ENCODE measurements around the gene GATA5.
"Not testable (repeated sequence)": the region's sequence is repeated elsewhere in the genome, so short reads cannot be mapped to it uniquely, and the experiment has no call there.

Gene GATA5

DNA sequence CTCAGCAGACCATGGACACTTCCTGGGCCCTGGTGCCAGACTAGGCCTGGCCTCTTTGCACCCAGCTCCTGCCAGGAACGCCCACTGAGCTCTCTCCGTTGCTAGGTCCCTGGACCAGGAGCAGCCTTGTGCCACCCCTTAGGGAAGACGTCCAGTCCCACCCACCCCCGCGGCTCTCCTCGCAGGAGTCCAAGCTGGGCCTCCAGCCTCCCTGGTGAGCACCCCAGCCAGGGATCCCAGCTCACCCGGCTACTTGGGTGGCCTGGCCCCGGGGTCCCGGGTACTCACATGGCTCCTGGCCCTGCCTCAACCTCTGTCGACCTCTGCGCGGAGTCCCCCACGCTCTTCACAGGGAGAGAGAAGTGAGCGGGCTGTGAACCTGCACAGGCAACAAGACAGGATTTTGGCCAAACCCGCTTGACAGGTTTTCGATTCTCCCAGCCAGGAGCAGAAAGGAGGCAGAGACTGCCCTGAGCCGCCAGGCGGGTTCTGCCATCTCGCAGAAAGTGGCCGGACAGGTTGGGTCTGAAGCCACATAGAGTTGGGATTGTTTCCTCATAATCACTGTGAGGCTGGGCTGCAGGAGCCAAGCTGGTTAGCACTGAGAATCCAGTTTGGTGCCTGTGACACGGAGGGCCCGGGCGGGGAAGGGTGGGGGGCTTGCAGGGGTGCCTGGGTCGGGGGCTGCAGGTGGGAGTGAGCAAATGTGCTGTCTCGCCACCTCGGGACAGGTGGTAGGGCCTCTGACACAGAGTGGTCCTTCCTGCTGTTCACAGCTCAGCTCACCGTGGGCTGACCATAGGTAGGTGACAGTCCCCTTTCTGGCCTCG lies 48.4 kb downstream of the GATA5 start, which contains the start of gene RBBP8NL:
Gene RBBP8NL, minus strand, starts transcription at position 368 of the 830 bp plus-strand sequence. CDS start 7,892 bp downstream, outside the sequence.
- no peak for DNase-seq

- no peak for DNase-seq
Measured at GRCh38 chr20:62426699-62427131, 49.1 kb downstream of the GATA5 start.

DNA sequence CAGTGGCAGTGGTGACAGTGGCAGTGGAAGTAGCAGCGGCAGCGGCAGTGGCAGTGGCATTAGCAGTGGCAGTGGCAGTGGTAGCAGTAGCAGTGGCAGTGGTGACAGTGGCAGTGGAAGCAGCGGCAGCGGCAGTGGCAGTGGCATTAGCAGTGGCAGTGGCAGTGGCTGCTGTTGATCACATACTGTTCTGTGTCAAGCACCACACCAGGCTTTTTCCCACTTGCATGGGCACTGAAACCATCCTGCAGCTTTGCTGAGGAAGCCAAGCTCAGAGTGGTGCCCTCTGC lies 49.8 kb downstream of the GATA5 start:
- DNase-seq = not testable (repeated sequence)

GRCh38 chr20:62425281-62426058 lies 50.3 kb downstream of the GATA5 start:
- no peak for DNase-seq

DNA sequence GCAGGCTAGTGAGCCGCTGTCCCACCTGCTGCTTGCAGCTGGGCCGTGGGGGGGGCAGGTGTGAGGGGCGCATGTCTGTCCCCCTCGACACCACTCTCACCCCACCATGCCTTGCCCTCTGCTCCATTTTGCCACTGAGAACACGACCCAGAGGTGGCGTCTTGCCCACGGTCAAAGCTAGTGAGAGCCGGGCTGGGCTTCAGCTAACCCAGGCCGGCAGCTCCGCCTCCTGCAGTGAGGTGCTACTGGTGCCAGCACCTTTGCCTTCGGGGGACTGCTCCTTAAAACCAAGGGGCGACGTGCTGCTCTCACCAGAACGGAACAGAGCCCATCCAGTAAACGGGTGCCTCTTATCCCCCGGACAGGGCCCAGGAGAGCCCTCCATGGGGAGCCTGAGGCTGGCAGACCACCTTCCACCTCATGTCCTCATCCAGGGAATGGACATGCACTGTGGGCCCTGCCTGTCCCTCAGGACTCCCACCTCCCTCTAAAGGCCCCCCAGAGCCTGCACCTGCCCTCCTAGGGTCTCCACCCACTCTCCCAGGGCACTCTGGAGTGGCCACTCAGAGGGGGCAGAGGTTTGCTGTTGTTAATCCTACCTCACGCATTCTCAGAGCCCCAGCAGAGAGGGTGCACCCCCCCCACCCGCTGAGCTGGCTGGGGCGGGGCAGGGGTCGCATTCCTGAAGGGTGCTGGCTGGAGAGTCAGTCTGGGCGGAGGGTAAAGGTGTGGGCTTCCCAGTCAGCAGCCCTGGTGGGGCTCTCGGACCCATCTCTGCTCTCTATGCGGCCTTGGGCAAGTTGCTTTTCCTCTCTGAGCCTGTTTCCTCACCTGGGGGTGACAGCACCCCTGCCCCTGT lies 51.3 kb downstream of the GATA5 start:
- DNase-seq = no peak

- no peak for DNase-seq
Measured at GRCh38 chr20:62423326-62423706, 52.5 kb downstream of the GATA5 start.

DNA sequence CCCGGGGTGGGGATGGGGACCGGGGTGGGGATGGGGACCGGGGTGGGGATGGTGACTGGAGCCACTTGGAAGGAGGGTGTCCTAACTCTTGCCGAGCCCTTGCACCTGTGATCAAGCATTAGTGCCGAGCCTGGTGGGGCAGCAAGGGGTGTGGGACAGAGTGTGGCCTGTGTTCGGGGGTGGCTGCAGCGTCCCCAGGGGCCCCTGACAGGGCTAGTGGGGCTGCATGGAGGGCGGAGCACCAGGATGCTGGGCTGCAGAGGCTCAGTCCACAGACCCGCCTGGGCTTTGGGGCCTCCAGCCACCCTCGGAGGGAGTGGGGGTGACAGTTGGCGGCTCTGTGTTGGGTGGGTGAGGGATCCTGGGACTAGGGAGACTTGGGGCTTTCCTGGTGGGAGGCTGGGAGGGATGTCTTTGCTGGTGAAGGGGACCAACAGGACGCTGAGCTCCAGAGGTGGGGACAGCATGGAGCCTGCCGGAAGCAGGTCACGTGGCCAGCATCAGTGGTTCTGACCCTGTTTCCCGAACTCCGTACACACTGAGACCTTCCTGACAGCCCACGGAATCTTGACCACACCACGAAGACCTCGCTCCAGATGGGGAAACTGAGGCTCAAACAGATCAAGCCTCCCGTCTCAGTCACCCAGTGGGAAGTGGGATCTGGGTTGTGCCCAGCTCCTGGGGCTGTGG lies 53.0 kb downstream of the GATA5 start:
- no peak for DNase-seq

DNA sequence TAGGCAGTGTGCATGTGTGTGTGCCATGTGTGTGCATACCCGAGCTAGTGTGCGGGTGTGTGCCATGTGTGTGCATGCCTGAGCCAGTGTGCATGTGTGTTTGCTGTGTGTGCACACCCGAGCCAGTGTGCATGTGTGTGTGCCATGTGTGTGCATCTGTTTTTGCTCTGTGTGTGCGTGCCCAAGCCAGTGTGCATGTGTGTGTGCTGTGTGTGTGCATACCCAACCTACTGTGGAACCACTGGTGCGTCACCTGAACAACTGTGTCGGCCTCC lies 54.1 kb downstream of the GATA5 start:
- no peak for DNase-seq

DNA sequence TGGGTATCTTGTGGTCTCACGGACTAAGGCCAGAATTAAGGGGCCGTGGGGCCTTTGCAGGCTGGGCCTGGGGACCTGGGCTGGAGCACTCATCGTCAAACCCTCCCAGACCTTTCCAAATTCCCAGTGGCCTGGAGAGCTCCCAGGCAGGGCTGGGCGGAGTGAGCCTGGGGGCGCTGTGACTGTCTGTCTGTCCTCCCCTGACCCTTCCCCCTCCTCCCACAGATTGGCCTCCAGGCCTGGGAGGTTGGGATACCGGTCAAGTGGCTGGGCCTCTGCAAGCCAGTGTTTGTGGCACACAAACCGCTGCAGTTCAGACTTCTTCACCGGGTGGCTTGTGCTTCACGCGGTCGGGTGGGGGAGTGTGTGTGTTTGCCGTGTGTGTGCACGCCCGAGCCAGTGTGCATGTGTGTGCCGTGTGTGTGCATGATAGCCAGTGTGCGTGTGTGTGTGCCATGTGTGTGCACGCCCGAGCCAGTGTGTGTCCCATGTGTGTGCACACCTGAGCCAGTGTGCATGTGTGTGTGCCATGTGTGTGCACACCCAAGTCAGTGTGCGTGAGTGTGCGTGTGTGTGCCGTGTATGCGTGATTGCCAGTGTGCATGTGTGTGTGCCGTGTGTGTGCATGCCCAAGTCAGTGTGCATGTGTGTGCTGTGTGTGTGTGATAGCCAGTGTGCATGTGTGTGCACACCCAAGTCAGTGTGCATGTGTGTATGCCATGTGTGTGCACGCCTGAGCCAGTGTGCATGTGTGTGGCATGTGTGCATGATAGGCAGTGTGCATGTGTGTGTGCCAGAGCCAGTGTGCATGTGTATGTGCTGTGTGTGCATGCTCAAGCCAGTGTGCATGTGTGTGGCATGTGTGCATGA lies 54.7 kb downstream of the GATA5 start:
- no peak for DNase-seq

DNA sequence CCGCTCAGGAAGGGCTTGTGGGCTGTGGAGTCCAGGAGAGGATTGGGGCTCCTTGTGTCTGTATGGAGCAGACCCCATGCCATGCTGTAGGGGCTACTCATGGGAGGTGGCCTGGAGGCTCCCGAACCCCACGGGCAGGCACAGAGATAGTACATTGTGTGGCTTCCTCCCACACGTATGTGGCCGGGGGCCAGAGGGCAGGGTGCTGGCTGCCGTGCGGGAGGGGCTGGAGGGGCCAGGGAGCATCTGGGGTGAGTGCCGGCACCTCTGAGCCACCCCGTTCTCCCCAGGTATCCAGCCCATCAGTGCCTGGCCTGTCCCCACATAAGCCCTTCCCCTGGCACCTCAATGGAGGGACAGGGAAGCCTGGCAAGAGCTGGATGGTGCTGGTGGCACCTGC lies 56.0 kb downstream of the GATA5 start:
- DNase-seq = no peak

DNA sequence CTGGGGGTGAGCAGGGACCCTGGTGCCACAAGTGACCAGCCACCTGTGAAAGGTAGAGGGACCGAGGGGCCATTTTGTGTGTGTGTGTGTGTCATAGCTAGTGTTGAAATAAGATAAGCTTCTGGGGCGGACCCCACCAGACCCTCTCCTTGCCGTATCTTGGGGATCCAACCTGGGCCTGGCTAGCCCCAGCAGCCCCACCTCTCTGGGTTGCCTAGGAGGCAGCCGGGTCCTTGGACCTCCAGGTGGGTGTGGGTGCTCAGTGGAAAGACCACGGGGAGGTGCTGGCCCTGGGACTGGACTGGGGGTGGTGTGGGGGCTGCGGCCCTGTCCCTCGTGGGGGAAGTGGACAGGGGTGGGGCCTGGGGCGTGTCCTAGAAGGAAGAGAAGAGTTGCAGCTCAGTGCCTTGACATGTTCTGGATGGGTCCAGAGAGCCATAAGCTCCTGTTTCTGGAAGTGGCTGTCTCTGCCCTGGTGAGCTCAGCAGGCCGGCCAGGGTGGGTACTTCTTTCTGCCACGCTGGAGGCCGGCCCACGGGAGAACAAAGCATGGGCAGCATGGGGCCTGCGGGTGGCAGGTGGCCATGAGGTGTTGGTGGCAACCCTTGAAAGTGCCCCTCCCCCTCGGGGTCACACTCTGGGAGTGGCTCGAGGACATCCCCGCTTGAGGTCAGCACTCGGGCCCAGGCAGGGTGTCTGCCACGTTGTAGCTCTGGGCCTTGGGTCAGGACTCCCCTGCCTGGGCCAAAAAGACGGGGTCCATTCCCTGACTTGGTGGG lies 56.9 kb downstream of the GATA5 start:
- no peak for DNase-seq

DNA sequence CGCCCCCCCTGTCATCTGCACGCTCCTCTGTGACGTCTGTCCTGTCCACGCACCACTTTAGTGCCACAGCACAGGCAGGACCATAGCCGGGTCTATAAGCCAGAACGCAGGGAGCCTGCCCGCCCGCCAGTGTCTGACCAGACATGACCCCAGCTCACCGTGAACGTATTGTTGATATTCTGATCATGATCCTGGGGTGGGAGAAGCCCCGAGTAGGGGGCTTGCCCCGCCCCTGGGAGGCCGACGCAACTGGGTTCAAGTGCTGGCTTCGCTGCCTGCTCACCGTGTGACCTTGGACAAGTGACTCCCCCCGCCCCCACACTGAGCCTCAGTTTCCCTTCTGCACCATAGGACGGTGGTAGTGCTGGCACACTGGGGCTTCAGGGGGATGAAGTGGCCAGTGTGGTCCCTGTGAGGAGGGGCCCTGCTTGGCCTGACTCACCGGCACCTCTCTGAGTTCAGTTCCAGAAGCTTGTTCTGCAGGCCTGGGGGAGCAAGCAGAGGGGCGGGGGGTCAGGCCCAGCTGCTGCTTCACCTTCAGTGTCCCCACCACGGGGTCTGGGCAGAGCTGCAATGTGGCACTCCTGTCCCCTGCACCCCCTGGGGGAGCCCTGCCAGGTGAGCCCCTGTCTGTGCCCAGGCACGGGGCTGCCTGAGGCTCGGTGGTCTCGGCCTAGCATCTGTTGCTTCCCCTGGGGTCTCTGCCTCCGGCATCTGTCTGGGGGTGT lies 57.6 kb downstream of the GATA5 start:
- DNase-seq = no peak

DNA sequence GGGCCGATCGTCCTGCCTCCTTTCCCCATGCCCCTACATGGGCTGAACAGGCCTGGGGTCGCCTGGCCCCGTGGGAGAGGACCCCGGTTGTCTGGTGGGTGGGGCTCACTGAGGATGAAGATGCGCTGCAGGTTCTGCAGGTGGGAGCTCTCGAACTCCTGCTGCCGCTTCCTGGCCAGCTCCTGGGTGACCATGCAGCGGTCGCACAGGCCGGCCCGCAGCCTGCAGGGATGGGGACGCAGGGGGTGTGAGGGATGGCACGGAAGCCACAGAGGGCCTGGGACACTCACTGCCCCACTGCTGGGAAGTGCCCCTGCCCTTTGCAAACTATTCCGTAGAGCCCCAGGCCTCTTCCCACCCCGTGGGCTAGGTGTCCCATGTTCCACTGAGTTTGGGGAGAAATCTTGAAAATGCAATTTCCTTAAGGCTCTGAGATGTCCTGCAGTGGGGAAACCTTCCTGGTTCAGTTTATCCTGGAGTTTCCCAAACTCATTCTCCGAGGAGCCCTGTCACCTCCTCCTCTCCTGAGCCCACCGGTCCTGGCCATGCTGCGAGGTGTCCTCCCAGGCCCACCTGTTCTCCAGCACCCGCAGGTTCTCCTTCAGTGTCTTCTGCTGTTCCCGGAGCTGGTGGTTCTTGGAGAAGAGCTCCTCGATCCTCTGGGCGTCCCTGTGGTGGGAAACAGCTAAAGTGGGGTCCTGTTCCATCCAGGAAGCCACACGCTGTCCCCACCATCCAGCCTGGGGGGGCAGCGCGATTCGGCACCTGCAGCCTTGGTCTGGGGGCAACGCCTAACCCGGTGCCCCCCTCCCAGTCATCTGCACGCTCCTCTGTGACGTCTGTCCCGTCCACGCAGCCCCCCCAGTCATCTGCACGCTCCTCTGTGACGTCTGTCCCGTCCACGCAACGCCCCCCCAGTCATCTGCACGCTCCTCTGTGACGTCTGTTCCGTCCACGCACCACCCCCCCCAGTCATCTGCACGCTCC lies 58.9 kb downstream of the GATA5 start:
- no peak for DNase-seq

GRCh38 chr20:62415354-62416111 lies 60.3 kb downstream of the GATA5 start:
- DNase-seq = no peak

DNA sequence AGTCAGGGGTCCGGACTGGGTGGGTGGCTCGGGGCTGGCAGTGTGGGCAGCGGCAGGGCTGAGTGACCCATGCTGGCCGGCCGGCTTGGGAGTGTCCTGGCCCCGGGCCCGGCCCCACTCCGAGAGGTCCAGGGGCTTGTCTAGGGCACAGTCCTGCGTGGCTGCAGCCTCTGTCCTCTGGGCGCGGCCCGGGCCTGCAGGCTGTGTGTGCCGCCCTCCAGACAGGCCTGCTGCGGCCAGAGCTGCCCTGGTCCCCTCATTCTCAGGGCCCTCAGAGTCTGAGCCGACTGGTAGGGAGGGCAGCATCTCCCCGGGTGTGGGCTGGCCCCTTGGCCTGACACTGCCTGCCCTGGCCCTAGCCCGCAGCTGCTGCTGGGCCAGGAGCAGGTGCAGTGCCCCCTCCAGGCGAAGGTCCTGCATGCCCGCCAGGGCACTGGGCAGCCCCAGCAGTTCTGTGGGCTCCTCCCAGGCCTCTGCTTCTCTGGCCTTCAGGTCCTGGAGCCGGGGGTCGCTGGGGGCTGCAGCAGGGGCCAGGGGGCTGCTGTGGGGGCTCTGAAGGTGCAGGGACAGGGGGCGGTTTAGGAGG lies 61.8 kb downstream of the GATA5 start:
- DNase-seq = no peak
